IMR-90 (cell line): ENCODE measurements around the gene GATD1. TPM values are rescaled to one million over a fixed set of nuclear protein-coding genes. Genes with fewer than 3 reads are reported as not detected.
A peak's percentile ranks its signal among the peaks of the same experiment; 100 is the strongest.

Experiments
- ATAC-seq: fragments of 200-7000 bp; cut with Tn5 transposase; 2 replicates; pipeline ENCODE4 v1.9.1; 2020; ENCODE audit warnings: low read depth, mild to moderate bottlenecking, moderate library complexity
- BruUV-seq: library from RNA; stranded (reverse); fragments of 400-500 nt; replicated peaks from 2 replicates; lab custom pipeline; 2021; lab: Mats Ljungman, UMichigan
- CTCF ChIA-PET: fragments of 300-600 bp; formaldehyde crosslinking; extraction: SDS; loops from one replicate; lab custom pipeline; 2021; ENCODE audit warnings: antibody characterized with exemption; lab: Yijun Ruan, JAX
- POLR2A ChIA-PET: fragments of 300-600 bp; sonication (Branson Sonifier 250); formaldehyde crosslinking; loops from one replicate; lab custom pipeline; 2022; ENCODE audit warnings: antibody characterized with exemption; ENCODE audit not compliant: unreplicated experiment; lab: Charles Lee
- DNase-seq: peaks from one replicate; pipeline ENCODE4 v3.0.0; 2013
- H2AFZ ChIP-seq: replicated peaks from 2 replicates; pipeline ENCODE3; 2013; ENCODE audit warnings: low read length, mild to moderate bottlenecking; ENCODE audit not compliant: poor library complexity
- H2AK5ac ChIP-seq: 2 replicates; pipeline ENCODE4 v1.6.1; 2013; ENCODE audit warnings: low read depth, low read length, inconsistent platforms
- H2AK9ac ChIP-seq: replicated peaks from 2 replicates; pipeline ENCODE3; 2013; ENCODE audit warnings: mild to moderate bottlenecking, low read depth, low read length, moderate library complexity; ENCODE audit not compliant: poor library complexity
- H2BK120ac ChIP-seq: 2 replicates; pipeline ENCODE4 v1.6.1; 2013; ENCODE audit warnings: low read depth, low read length, inconsistent platforms
- H2BK15ac ChIP-seq: 3 replicates; pipeline ENCODE4 v1.6.1; 2013; ENCODE audit warnings: low read depth, low read length, inconsistent platforms
- H2BK20ac ChIP-seq: 2 replicates; pipeline ENCODE4 v1.6.1; 2013; ENCODE audit warnings: low read depth, mild to moderate bottlenecking, inconsistent platforms, low read length, moderate library complexity
- H2BK5ac ChIP-seq: 2 replicates; pipeline ENCODE4 v1.6.1; 2013; ENCODE audit warnings: mild to moderate bottlenecking, low read depth, low read length, inconsistent platforms; ENCODE audit not compliant: poor library complexity, severe bottlenecking
- H3K14ac ChIP-seq: replicated peaks from 2 replicates; pipeline ENCODE4 v1.6.1; 2013; ENCODE audit warnings: low read depth, low read length, inconsistent platforms
- H3K18ac ChIP-seq: 2 replicates; pipeline ENCODE4 v1.6.1; 2013; ENCODE audit warnings: low read depth, low read length, control low read depth
- H3K23ac ChIP-seq: 2 replicates; pipeline ENCODE4 v1.6.1; 2013; ENCODE audit warnings: low read depth, low read length, inconsistent platforms
- H3K27ac ChIP-seq: 2 replicates; pipeline ENCODE4 v1.5.1; 2013; ENCODE audit warnings: mild to moderate bottlenecking, control low read depth, low read length; ENCODE audit not compliant: insufficient read depth
- H3K27me3 ChIP-seq: 2 replicates; pipeline ENCODE4 v1.6.1; 2013; ENCODE audit warnings: low read length; ENCODE audit not compliant: control insufficient read depth, insufficient read depth
- H3K36me3 ChIP-seq: 2 replicates; pipeline ENCODE4 v1.6.1; 2013; ENCODE audit warnings: low read length, mixed read lengths; ENCODE audit not compliant: control insufficient read depth, insufficient read depth
- H3K4ac ChIP-seq: 2 replicates; pipeline ENCODE4 v1.6.1; 2013; ENCODE audit warnings: low read depth, low read length, inconsistent platforms
- H3K4me1 ChIP-seq: 2 replicates; pipeline ENCODE4 v1.6.1; 2013; ENCODE audit warnings: low read length, mixed read lengths; ENCODE audit not compliant: control insufficient read depth, insufficient read depth
- H3K4me2 ChIP-seq: 2 replicates; pipeline ENCODE4 v1.6.1; 2013; ENCODE audit warnings: low read depth, mild to moderate bottlenecking, control low read depth, low read length, moderate library complexity
- H3K4me3 ChIP-seq: 2 replicates; pipeline ENCODE4 v1.5.1; 2013; ENCODE audit warnings: low read depth, mild to moderate bottlenecking, control low read depth, low read length, moderate library complexity; ENCODE audit not compliant: insufficient read depth
- H3K56ac ChIP-seq: 2 replicates; pipeline ENCODE4 v1.6.1; 2013; ENCODE audit warnings: low read length, inconsistent platforms; ENCODE audit not compliant: insufficient read depth; ENCODE audit errors: extremely low read depth
- H3K79me1 ChIP-seq, 2 experiments: 2 replicates each; pipeline ENCODE4 v1.6.1; 2013; ENCODE audit warnings: low read length in 2 of 2, inconsistent platforms in 1 of 2, low read depth in 1 of 2
- H3K9ac ChIP-seq: 2 replicates; pipeline ENCODE4 v1.6.1; 2013; ENCODE audit warnings: low read depth, low read length, control low read depth
- H3K9me1 ChIP-seq: 2 replicates; pipeline ENCODE4 v1.6.1; 2013; ENCODE audit warnings: low read length, inconsistent platforms; ENCODE audit not compliant: insufficient read depth
- H3K9me3 ChIP-seq: 2 replicates; pipeline ENCODE4 v1.6.1; 2013; ENCODE audit warnings: low read length; ENCODE audit not compliant: control insufficient read depth, insufficient read depth
- H4K20me1 ChIP-seq: 2 replicates; pipeline ENCODE4 v1.6.1; 2013; ENCODE audit warnings: low read length, inconsistent platforms; ENCODE audit not compliant: insufficient read depth
- H4K5ac ChIP-seq: 2 replicates; pipeline ENCODE4 v1.6.1; 2013; ENCODE audit warnings: mild to moderate bottlenecking, low read depth, low read length, control low read depth
- H4K8ac ChIP-seq, 2 experiments: 2 replicates each; pipeline ENCODE4 v1.6.1; 2013; ENCODE audit warnings: low read depth in 2 of 2, low read length in 2 of 2, control low read depth in 1 of 2, inconsistent platforms in 1 of 2
- H4K91ac ChIP-seq: 2 replicates; pipeline ENCODE4 v1.6.1; 2013; ENCODE audit warnings: low read depth, low read length, inconsistent platforms; ENCODE audit not compliant: insufficient read depth
- BHLHE40 ChIP-seq: fragments of 150-350 bp; IDR thresholded peaks from 2 replicates; pipeline ENCODE4 v1.6.1; 2016; ENCODE audit warnings: mild to moderate bottlenecking, low read depth, low read length
- CEBPB ChIP-seq: IDR thresholded peaks from 2 replicates; pipeline ENCODE4 v1.6.1; 2012; ENCODE audit warnings: low read depth, low read length, improper control_type of control experiment
- FOS ChIP-seq: fragments of 150-350 bp; IDR thresholded peaks from 2 replicates; pipeline ENCODE4 v1.6.1; 2016; ENCODE audit warnings: low read depth, low read length
- MAZ ChIP-seq: IDR thresholded peaks from 2 replicates; pipeline ENCODE4 v1.6.1; 2012; ENCODE audit warnings: low read depth, mild to moderate bottlenecking, low read length, improper control_type of control experiment, moderate library complexity, borderline replicate concordance
- NFE2L2 ChIP-seq: fragments of 150-350 bp; IDR thresholded peaks from 2 replicates; pipeline ENCODE4 v1.6.1; 2016; ENCODE audit warnings: low read depth, mild to moderate bottlenecking, low read length
- RAD21 ChIP-seq: IDR thresholded peaks from 2 replicates; pipeline ENCODE4 v1.6.1; 2012; ENCODE audit warnings: low read length, improper control_type of control experiment
- RFX5 ChIP-seq: IDR thresholded peaks from 2 replicates; pipeline ENCODE4 v1.8.0; 2012; ENCODE audit warnings: low read depth, mild to moderate bottlenecking, low read length, moderate library complexity
- SMC3 ChIP-seq: fragments of 150-350 bp; IDR thresholded peaks from 2 replicates; pipeline ENCODE4 v1.6.1; 2016; ENCODE audit warnings: low read depth, mild to moderate bottlenecking, antibody characterized with exemption, low read length, moderate library complexity
- WGBS, 2 experiments: methylation state at CpG; one replicate each; pipeline versions ENCODE4 v1.1.5 to v1.1.7; 2013; ENCODE audit warnings: missing lambda C conversion rate in 2 of 2; ENCODE audit not compliant: insufficient read length in 1 of 2; ENCODE audit errors: extremely low coverage in 2 of 2; 5-methylcytosine and 5-hydroxymethylcytosine counted together
- dilution Hi-C: fragments of 300-500 bp; cut with HindIII; formaldehyde crosslinking; loops from one replicate; pipeline ENCODE4 v1.14.3; 2018; ENCODE audit warnings: low sequenced_read_pairs; ENCODE audit not compliant: unreplicated experiment
- in situ Hi-C: fragments of 300-500 bp; cut with MboI; formaldehyde crosslinking; loops from 3 replicates; pipeline ENCODE4 v1.14.3; 2019; ENCODE audit warnings: low sequenced_read_pairs, inconsistent platforms, mixed read lengths
- intact Hi-C: fragments of 100-400 bp; cut with micrococcal nuclease; formaldehyde crosslinking; loops from 2 replicates; pipeline ENCODE4 v1.10.0; 2022
- polyA plus RNA-seq, 3 experiments: library from polyadenylated mRNA; depleted of rRNA; stranded (reverse); fragments of >200 nt; gene quantifications; 2 replicates each; pipeline ENCODE4 v1.2.3, GENCODE V29; 2012; ENCODE audit warnings: low replicate concordance in 1 of 3
- total RNA-seq: library from RNA; depleted of rRNA; stranded (reverse); fragments of >200 nt; gene quantifications from 2 replicates; pipeline ENCODE4 v1.2.3, GENCODE V29; 2012
- TF ChIP-seq, protein P1 (sequence below): fragments of 150-350 bp; IDR thresholded peaks from 2 replicates; pipeline ENCODE4 v1.6.1; 2017; ENCODE audit warnings: mild to moderate bottlenecking, antibody characterized with exemption, low read length, low read depth
- TF ChIP-seq, protein P2 (sequence below): conservative IDR thresholded peaks from 2 replicates; pipeline ENCODE4 v1.5.1; 2012; ENCODE audit warnings: mild to moderate bottlenecking, low read depth, low read length, improper control_type of control experiment

The GATD1 gene
- total and polyA plus RNA-seq, 2 of the 4 experiments (the other 2 are of a cell fraction), result 3.0 to 52.5 TPM

GRCh38 chr11:727859-728748, 49.2 kb downstream of the GATD1 start:
- intact Hi-C loops, result loop anchor here (10.0 kb wide), 1 partner anchor 173 kb away; no protein-coding TSS in a partner anchor
- no peak overlapping the region for H2BK120ac ChIP-seq
- no peak overlapping the region for H3K18ac ChIP-seq
- H3K23ac ChIP-seq, result no peak overlapping the region
- H3K4me2 ChIP-seq, result no peak overlapping the region
- POLR2A ChIA-PET, result interaction anchor here (0.5 kb wide), 1 partner anchor 34 kb away, joined by 4 read pairs; no protein-coding TSS in a partner anchor
- TF ChIP-seq, protein P1, sequence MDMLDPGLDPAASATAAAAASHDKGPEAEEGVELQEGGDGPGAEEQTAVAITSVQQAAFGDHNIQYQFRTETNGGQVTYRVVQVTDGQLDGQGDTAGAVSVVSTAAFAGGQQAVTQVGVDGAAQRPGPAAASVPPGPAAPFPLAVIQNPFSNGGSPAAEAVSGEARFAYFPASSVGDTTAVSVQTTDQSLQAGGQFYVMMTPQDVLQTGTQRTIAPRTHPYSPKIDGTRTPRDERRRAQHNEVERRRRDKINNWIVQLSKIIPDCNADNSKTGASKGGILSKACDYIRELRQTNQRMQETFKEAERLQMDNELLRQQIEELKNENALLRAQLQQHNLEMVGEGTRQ, result peak; percentile 82
- TF ChIP-seq, protein P2, sequence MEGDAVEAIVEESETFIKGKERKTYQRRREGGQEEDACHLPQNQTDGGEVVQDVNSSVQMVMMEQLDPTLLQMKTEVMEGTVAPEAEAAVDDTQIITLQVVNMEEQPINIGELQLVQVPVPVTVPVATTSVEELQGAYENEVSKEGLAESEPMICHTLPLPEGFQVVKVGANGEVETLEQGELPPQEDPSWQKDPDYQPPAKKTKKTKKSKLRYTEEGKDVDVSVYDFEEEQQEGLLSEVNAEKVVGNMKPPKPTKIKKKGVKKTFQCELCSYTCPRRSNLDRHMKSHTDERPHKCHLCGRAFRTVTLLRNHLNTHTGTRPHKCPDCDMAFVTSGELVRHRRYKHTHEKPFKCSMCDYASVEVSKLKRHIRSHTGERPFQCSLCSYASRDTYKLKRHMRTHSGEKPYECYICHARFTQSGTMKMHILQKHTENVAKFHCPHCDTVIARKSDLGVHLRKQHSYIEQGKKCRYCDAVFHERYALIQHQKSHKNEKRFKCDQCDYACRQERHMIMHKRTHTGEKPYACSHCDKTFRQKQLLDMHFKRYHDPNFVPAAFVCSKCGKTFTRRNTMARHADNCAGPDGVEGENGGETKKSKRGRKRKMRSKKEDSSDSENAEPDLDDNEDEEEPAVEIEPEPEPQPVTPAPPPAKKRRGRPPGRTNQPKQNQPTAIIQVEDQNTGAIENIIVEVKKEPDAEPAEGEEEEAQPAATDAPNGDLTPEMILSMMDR, result peak; percentile 99
- TF ChIP-seq FOS (0 out of 2 replicates have a peak, but pooled peaks have one; percentile 4), BHLHE40 (peak; percentile 53), CEBPB (no peak), MAZ (peak; percentile 33; the same call in 1 of the 2 replicates), RFX5 (no peak), RAD21 (peak; percentile 62), NFE2L2 (no peak), SMC3 (peak; percentile 56)
- in situ Hi-C loops, result no loop called here
- peak overlapping the region; percentile 17; the same call in 1 of the 2 replicates for H2AK5ac ChIP-seq
- no peak overlapping the region for H3K14ac ChIP-seq
- H3K9ac ChIP-seq, result no peak overlapping the region
- H4K91ac ChIP-seq, result no peak overlapping the region
- H3K9me3 ChIP-seq, result no peaks in the 10 kb centered on the region
- H3K27me3 ChIP-seq, result peaks cover 10% of the 10 kb centered on the region; the same call in 1 of the 2 replicates
- H3K36me3 ChIP-seq, result no peaks in the 10 kb centered on the region
- no peak overlapping the region for H4K5ac ChIP-seq
- H3K4me3 ChIP-seq, result no peak overlapping the region
- H4K8ac ChIP-seq, result no peak overlapping the region
- H3K56ac ChIP-seq, result no peak overlapping the region
- peak overlapping the region; percentile 44 for H2AK9ac ChIP-seq
- WGBS, 2 experiments, result 65% methylated on average over 9 of the region's 31 CpGs; no CpG with 5 or more reads in 1 of the 2 experiments
- H3K9me1 ChIP-seq, result no peaks in the 10 kb centered on the region
- peaks cover 6% of the 10 kb centered on the region for H3K4me1 ChIP-seq
- H3K4ac ChIP-seq, result no peak overlapping the region
- H2BK15ac ChIP-seq, result no peak overlapping the region
- no TSS peak for BruUV-seq
- peak; percentile 72 for DNase-seq
- H3K79me1 ChIP-seq, result no peaks in the 10 kb centered on the region
- peak overlapping the region; percentile 80 for H2AFZ ChIP-seq
- H3K27ac ChIP-seq, result no peak overlapping the region
- dilution Hi-C loops, result no loop called here
- H2BK20ac ChIP-seq, result no peak overlapping the region
- H4K20me1 ChIP-seq, result no peaks in the 10 kb centered on the region
- no peak overlapping the region for H2BK5ac ChIP-seq
- ATAC-seq, result peak; percentile 81
- CTCF ChIA-PET, result interaction anchor here (1.0 kb wide), 1 partner anchor 20 kb away, joined by 3 read pairs; no protein-coding TSS in a partner anchor
